Esophagus squamous epithelium (tissue), 4 donors: ENCODE data around the gene GNLY.

Experiments used
- CTCF ChIP-seq, 6 experiments: fragments of 450-650 bp in 4 of 6; fragments of 200-600 bp in 2 of 6; sonication (generic) in 2 of 6; IDR thresholded peaks; one replicate each; pipeline ENCODE4 v1.5.1; 2016 to 2019; ENCODE audit warnings: antibody characterized with exemption in 6 of 6, mild to moderate bottlenecking in 4 of 6, moderate library complexity in 4 of 6
- POLR2A ChIP-seq, 4 donors: fragments of 450-650 bp; IDR thresholded peaks; one replicate each; pipeline ENCODE4 v1.6.1; 2017; ENCODE audit warnings: antibody characterized with exemption in 4 of 4, mild to moderate bottlenecking in 4 of 4, moderate library complexity in 3 of 4

- no peak for TF ChIP-seq CTCF (IDR thresholded peaks at IDR 0.05)
- TF ChIP-seq POLR2A (IDR thresholded peaks at IDR 0.05) = no peak
These were observed 3.6 kb downstream of the GNLY start for GRCh38 chr2:85697716-85698115.
